ENCODE measurements around the gene GPR155.
"Not testable (repeated sequence)": the region's sequence is repeated elsewhere in the genome, so short reads cannot be mapped to it uniquely, and the experiment has no call there.

The GPR155 gene

DNA sequence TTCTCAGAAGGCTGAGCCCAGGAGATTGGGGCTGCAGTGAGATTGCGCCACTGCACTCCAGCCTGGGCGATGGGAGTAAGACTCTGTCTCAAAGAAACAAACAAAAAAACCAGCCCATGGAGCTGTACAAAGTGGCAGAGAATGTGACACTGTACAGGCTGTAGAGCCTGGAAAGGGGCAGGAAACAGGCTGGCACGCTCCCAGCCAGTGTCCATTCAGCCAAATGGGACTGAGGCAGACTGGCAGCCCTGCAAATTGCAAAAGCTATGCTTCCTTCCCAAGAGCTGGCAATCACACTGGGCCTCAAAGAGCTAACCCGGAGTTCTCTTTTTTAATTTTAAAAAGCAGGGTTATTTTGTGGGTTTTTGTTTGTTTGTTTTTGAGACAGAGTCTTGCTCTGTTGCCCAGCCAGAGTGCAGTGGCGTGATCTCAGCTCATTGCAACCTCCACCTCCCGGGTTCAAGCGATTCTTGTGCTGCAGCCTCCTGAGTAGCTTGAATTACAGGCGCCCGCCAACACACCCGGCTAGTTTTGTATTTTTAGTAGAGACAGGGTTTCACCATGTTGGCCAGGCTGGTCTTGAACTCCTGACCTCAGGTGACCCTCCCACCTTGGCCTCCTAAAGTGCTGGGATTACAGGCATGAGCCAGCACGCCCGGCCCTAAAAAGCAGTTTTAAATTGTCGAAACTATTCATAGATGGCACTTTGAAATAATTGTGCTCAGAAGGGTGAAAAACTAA is 48.5 kb downstream of the GPR155 start:
- DNase-seq: no peak

DNA sequence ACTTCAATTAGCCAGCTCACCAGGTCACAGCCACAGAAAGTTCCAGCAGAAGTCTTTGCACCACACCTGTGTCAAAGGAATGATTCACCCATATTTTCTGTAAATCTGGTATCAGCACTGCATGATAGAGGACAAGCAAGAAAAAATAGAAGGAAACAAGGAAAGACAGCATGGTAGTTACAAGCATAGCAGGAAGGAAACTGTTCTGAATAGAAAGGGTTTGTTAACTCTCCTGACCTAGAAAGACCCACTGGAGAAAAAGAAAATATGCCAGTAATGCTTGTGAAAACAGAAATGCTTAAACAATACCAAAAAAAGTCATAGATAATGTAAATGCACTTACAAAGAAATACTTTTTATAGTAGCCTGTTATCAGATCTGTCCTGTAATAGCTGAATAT is 50.5 kb downstream of the GPR155 start:
- DNase-seq: no peak

DNA sequence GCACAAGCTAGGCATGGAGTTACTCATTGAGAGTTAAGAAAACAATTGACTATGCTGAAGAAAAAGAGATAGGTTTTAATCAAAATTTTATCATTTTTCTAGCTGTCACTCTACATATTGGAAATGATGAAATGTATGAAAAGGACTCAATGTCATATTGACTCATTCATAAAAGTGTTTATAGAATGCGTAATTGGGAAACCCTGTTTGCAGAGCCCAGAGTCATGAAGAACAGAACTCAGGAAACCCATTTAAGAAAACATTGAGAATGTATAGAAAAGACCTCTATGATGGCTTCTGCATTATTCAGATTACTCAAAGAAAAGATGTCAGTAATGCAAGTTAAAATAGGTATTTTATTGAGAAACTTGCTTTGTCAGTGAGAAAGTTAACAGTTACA is 54.9 kb downstream of the GPR155 start:
- no peak for DNase-seq

DNA sequence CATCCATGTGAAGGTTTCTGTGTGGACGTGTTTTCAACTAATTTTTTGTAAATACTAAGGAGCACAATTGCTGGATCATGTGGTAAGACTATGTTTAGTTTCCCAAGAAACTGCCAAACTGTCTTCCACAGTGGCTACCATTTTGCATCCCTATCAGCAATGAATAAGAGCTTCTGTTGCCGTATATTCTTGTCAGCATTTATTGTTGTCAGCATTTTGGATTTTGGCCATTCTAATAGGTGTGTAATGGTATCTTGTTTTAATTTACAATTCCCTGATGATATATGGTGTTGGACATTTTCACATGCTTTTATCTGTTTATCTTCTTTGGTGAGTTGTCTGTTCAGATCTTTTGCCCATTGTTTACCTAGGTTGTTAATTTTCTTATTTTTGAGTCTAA is 56.8 kb downstream of the GPR155 start:
- DNase-seq: no peak

DNA sequence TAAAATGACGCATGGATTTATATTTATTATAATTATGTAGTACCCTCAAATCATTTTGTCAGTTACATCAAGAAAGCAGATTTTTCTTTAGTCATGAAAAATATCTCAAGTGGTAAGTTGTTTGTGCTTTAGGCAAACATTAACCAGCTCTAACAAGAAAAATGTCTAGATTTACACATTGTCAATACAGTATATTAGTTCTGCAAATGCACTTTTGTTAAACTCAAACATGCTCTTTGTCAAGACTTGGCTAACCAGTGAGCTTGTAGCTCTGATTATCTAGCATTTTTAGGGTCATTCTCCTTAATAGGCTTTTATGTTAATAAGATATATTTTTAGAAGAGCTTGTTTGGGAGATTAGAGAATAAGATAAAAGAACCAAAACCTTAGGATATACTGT is 58.6 kb downstream of the GPR155 start:
- DNase-seq: no peak

DNA sequence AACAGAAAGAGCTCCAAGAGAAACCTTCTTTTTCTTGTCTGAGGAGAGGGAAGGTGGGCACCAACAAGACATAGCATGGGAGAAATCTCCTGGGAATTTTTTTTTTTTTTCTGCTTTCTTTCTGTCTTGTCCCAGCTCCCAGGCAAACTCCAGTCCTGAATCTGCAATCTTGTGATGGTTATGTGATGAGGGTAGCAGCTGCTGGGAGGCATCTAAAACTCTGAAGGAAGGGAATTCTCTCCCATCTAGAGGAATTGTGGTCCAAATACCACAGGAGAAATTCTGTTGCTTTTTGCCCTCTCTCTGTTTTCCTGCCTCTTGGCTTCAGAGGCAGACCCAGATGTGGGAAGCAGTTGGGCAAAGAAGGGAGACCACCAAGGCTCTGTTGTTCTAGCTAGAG is 74.6 kb downstream of the GPR155 start:
- no peak for DNase-seq

DNA sequence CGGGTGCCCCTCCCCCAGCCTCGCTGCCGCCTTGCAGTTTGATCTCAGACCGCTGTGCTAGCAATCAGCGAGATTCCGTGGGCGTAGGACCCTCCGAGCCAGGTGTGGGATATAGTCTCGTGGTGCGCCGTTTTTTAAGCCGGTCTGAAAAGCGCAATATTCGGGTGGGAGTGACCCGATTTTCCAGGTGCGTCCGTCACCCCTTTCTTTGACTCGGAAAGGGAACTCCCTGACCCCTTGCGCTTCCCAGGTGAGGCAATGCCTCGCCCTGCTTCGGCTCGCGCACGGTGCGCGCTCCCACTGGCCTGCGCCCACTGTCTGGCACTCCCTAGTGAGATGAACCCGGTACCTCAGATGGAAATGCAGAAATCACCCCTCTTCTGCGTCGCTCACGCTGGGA is 76.8 kb downstream of the GPR155 start:
- not testable (repeated sequence) for DNase-seq

DNA sequence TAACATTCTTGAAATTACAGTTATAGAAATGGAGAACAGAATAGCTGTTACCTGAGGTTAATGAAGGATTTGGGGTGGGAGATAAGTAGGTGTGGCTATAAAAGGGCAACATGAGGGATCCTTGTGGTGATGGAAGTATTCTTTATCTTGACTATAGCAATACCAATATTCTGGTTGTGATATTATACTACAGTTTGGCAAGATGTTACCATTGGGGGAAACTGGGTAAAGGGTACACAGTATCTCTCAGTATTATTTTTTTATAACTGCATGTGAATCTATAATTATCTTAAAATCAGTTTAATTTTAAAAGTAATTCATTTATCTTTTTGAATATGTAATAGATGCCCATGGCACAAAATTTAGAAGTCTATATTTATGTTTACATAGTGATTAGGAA is 83.2 kb downstream of the GPR155 start:
- no peak for DNase-seq

DNA sequence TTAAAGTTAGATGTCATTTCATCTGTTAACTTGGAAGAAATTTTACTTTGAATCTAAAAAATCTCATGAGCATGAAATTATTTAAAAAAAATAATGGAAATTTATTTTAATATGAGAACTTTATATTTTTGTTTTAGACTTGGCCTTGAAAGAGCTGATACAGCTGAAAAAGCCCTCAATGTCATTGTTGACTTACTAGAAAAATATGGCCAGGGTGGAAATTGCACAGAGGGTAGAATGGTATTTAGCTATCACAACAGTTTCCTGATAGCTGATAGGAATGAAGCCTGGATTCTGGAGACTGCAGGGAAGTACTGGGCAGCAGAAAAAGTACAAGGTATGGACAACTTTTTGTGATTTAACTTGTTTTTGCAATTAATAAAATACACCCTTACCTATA is 86.0 kb downstream of the GPR155 start:
- DNase-seq: no peak

DNA sequence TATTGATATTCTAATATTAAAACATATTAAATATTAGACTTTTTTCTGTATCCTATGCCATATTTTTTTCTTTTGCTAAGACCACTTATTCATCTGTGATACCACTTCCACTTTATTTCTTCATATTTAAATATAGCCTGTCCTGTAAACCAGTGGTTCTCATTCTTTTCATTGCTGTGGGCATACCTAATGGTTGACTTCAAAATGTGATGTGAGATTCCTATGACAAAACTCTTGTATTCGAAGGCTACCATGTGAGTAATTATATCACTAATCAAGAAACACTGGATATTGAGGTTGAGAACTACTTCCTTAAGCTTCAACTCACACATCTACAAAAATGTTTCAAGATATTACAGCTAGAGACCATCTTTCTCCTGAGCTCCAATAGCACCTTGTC is 87.7 kb downstream of the GPR155 start:
- no peak for DNase-seq

DNA sequence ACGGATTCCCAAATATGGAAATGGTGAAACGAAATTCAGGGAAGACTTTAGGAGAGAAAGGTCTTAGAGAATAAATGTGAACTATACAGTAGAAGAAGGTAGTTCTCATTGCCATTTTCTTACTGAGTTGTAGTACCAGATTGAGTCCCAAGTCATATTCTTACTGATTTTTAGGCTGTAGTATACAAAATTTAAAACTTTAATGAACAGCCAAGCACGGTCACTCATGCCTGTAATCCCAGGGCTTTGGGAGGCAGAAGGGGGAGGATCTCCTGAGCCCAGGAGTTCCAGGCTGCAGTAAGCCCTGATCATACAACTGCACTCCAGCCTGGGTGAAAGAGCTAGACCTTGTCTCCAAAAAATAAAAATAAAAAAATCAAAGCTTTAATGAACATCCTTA is 89.1 kb downstream of the GPR155 start:
- no peak for DNase-seq

DNA sequence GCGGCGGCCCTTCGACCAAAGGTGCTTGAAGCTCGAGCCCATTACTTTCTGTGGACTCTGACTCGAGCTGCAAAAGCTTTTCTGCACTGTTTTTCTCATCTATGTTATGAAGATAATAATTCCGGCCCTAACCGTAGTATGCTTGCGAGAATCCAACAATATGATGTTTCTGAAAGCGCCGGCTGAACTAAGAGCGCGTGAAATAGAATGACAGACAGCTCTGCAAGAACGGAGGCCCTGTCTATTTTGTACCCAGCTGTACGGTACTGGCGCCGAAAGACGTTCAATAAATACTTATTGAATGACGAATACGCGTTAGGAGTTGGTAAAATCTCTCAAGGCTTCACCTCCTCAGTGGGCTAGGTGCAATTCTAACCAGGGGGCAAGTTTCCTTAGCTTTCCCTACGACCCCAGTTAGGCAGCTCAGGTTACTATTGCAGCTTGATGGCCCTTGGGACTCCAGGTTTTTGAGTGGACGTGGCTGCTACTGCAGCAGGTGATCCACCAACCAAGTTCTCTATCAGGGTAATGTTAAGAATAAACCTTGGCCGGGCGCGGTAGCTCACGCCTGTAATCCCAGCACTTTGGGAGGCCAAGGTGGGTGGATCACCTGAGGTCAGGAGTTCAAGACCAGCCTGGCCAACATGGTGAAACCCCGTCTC is 90.7 kb downstream of the GPR155 start:
- no peak for DNase-seq

DNA sequence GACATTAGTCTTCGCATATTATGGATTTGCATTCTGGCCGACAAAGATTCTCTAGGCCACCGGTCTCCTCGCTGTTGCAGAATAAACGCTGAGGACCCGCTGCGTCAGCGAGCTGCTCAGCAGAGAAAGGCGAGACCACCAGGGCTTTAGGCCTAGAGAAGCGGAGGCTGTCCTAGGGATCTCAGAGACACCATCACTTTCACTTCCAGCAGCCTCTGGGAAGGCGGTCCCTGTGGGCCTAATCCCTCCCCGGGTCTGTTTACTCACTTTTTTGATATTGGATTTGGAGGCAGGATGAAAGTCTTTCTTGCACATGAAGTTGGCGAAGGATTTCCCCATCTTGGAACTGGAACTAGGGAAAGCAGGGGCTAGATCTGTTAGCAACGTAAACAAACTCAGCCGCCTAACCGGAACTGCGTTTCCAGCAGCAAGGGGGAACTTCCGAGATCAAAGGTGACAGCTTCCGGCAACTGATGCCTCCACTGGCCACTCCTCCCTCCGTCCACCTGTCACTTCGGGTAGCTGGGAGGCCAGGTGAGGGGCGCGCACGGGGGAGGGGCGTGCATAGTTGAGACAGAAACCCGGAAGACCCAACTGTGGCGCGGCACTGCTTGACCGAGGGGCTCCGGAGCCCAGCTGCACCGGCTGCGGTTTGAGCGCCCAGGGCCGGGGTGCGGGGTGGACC is 91.4 kb downstream of the GPR155 start, which contains the start of gene SCRN3:
Gene SCRN3, plus strand, starts transcription at position 447 of the 685 bp plus-strand sequence. CDS start 2,554 bp downstream, outside the sequence.
- peak; percentile 56 to 59 for DNase-seq

DNA sequence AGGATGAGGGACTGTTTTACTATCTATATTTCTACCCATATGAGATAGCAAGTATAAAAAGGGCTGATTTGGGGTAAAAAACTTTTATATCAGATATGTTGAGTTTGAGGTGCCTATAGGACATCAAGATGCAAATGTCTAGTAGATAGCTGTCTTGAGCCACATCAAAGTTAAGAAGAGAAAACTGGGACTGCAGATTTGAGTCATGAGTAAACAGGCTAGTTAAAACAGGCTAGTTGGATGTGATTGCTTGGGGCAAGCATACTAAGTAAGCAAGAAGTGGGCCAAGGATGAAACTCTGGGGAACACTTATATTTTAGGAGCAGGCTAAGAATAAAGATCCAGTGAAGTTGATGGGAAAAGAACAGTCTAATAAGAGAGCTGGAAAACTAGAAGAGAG is 94.1 kb downstream of the GPR155 start:
- DNase-seq: no peak

DNA sequence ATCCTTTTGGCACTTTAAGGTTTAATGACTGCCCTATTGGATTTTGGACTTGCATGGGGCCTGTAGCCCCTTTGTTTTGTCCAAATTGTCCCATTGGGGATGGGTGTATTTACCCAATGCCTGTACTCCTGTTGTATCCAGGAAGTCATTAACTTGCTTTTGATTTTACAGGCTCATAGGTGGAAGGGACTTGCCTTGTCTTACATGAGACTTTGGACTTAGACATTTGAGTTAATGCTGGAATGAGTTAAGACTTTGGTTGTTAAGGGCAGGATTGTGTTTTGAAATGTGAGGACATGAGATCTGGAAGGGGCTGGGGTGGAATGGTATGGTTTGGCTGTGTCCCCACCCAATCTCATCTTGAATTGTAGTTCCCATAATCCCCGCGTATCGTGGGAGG is 96.5 kb downstream of the GPR155 start:
- not testable (repeated sequence) for DNase-seq

DNA sequence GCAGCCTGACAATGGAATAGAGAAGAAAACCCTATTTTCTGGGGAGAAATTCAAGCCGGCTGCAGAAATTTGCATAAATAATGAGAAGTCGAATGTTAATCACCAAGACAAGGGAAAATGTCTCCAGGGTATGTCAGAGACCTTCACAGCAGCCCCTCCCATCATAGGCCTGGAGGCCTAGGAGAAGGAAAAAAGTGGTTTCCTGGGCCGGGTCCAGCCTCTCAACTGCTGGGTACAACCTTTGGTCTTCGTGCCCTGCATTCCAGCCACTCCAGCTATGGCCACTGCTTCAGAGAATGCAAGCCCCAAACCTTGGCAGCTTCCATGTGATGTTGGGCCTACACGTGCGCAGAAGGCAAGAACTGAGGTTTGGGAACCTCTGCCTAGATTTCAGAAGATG is 97.3 kb downstream of the GPR155 start:
- DNase-seq: no peak

DNA sequence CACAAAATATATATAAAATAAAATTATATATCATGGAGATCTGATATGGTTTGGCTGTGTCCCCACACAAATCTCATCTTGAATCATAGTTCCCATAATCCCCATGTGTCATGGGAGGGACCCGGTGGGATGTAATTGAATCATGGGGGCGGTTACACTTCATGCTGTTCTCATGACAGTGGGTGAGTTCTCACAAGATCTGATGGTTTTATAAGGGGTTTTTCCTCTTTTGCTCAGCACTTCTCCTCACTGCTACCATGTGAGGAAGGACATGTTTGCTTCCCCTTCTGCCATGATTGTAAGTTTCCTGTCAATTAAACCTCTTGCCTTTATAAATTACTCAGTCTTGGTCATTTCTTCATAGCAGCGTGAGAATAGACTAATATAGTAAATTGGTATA is 98.1 kb downstream of the GPR155 start:
- DNase-seq: not testable (repeated sequence)

DNA sequence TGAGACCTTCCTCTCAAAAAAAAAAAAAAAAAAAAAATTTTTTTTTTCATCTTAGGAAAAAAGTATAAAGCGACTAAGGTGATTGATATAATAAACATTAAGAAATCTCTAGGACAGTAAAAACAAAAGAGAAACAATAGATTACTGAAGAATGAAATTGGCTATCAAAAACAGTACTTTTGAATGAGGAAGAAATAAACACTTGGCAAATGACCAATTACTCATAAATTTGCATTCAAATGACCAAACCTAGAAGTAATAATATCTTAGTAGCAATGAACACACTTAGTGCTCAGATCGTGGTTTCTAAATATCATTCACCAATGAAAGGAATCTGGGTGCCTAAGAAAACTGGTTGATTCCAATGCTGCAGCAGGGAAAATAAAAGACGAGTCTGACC is 101.6 kb downstream of the GPR155 start:
- DNase-seq: no peak

DNA sequence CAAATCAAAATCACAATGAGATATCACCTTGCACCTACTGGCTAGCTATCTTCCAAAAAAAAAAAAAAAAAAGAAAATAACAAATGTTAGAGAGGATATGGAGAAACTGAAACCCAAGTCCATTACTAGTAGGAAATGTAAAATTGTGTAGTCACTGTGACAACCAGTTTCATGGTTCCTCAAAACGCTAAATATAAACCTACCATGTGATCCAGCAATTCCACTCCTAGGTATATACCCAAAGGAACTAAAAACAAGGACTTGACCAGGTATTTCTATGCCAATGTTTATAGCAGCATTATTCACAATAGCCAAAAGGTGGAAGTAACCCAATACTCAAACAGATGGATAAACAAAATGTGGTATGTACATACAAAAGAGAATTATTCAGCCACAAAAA is 103.0 kb downstream of the GPR155 start:
- DNase-seq: no peak

Data from stimulated activated CD4-positive, alpha-beta T cell treated with anti-CD3 and anti-CD28 coated beads, Interleukin-2, amount 100 ng/mL, for 48 hours (primary cell).